SK-N-SH treated with all-trans-retinoic acid at 6 μM for 48 hours (cell line): ENCODE results near the gene DHX34.

Source experiments
- ISL1 ChIP-seq: fragments of 250-450 bp; sonication (Bioruptor Pico); IDR thresholded peaks from 2 replicates; pipeline ENCODE4 v2.1.2; 2022; ENCODE audit warnings: mild to moderate bottlenecking, moderate library complexity
- OSR1 ChIP-seq: fragments of 250-450 bp; sonication (Bioruptor Pico); IDR thresholded peaks from 2 replicates; pipeline ENCODE4 v1.8.0; 2022; ENCODE audit warnings: moderate library complexity, mild to moderate bottlenecking, inconsistent platforms
- PPARA ChIP-seq: fragments of 250-450 bp; sonication (Bioruptor Pico); IDR thresholded peaks from 2 replicates; pipeline ENCODE4 v1.5.0; 2020; ENCODE audit warnings: mild to moderate bottlenecking, borderline replicate concordance
- ZFP30 ChIP-seq: fragments of 450-650 bp; formaldehyde crosslinking; IDR thresholded peaks from 2 replicates; pipeline ENCODE4 v1.5.0; 2022; ENCODE audit warnings: mild to moderate bottlenecking, moderate library complexity
- ZNF565 ChIP-seq: fragments of 450-650 bp; formaldehyde crosslinking; conservative IDR thresholded peaks from 2 replicates; pipeline ENCODE4 v1.5.0; 2020; ENCODE audit warnings: low read depth, mild to moderate bottlenecking, moderate library complexity

- no peak for TF ChIP-seq ISL1
- TF ChIP-seq OSR1, result no peak
- no peak for TF ChIP-seq PPARA (CRISPR knock-in tag)
- no peak for TF ChIP-seq ZFP30 (CRISPR knock-in tag)
- TF ChIP-seq ZNF565, result no peak
Measured at GRCh38 chr19:47331931-47332547, 17.1 kb upstream of the DHX34 start, which contains the start of gene C5AR2.
